AG10803 (cell line): ENCODE data around the gene EZR.
A peak's percentile ranks its signal among the peaks of the same experiment; 100 is the strongest.

Experiments
- DNase-seq: peaks from one replicate; pipeline ENCODE4 v3.0.0; 2010; ENCODE audit warnings: low read depth
- H3K4me3 ChIP-seq: 2 replicates; pipeline ENCODE4 v1.5.1; 2011; ENCODE audit warnings: mild to moderate bottlenecking, low read length, control low read depth
- CTCF ChIP-seq: conservative IDR thresholded peaks from 2 replicates; pipeline ENCODE4 v1.5.1; 2011; ENCODE audit warnings: mild to moderate bottlenecking, low read length, control low read depth, inconsistent platforms

Gene EZR

GRCh38 chr6:158722176-158722729 lies 96.9 kb downstream of the EZR start:
- no peak for DNase-seq
- TF ChIP-seq CTCF = no peak
- no peak overlapping the region for H3K4me3 ChIP-seq

- TF ChIP-seq CTCF = peak; percentile 54
- no peak overlapping the region for H3K4me3 ChIP-seq
- DNase-seq = peak; percentile 15
Measured at GRCh38 chr6:158718461-158719046, 100.6 kb downstream of the EZR start.

GRCh38 chr6:158717341-158718330 lies 101.5 kb downstream of the EZR start:
- no peak for TF ChIP-seq CTCF
- no peak for DNase-seq
- no peak overlapping the region for H3K4me3 ChIP-seq
